ENCODE data around the gene ZNF561. TPM values are rescaled to one million over a fixed set of nuclear protein-coding genes. Genes with fewer than 3 reads are reported as not detected.

Gene ZNF561
- total and polyA plus RNA-seq, 9 of the 15 experiments (the other 6 are each of a cell fraction or from before 2014, with no cell fraction given): 13.9 to 34.9 (median 23.6) TPM

GRCh38 chr19:9621156-9622037 lies at the start of gene ZNF561 (continued):
- TF ChIP-seq XRCC3 (IDR thresholded peaks at IDR 0.05) (no peak), CBFB (CRISPR knock-in tag; IDR thresholded peaks at IDR 0.05) (peak; percentile 86; the same call in 1 of the 2 replicates), PKNOX1 (IDR thresholded peaks at IDR 0.05) (peak; percentile 59), MAFF (IDR thresholded peaks at IDR 0.05; ENCODE audit: low read length) (no peak), ZNF76 (CRISPR knock-in tag; IDR thresholded peaks at IDR 0.05; ENCODE audit: borderline replicate concordance) (no peak), HDGF (IDR thresholded peaks at IDR 0.05) (no peak), PREB (CRISPR knock-in tag; IDR thresholded peaks at IDR 0.05) (no peak), U2AF2 (optimal IDR thresholded peaks at IDR 0.05; ENCODE audit: low read depth, low read length) (no peak), PRMT5 (CRISPR knock-in tag; IDR thresholded peaks at IDR 0.05) (no peak), ZNF121 (CRISPR knock-in tag; conservative IDR thresholded peaks at IDR 0.05) (no peak), ZNF197 (CRISPR knock-in tag; IDR thresholded peaks at IDR 0.05; ENCODE audit: low read depth) (no peak), PML (IDR thresholded peaks at IDR 0.05; ENCODE audit: low read length) (no peak), TSC22D4 (tag; IDR thresholded peaks at IDR 0.05) (no peak), ZNF740 (CRISPR knock-in tag; IDR thresholded peaks at IDR 0.05) (0 out of 2 replicates have a peak, but pooled peaks have one; percentile 47), ZNF740 (tag; IDR thresholded peaks at IDR 0.05) (no peak), MIER1 (IDR thresholded peaks at IDR 0.05; ENCODE audit: low read depth) (peak; percentile 41; the same call in 1 of the 2 replicates), SREBF2 (CRISPR knock-in tag; IDR thresholded peaks at IDR 0.05) (no peak), SUPT5H (IDR thresholded peaks at IDR 0.05) (peak; percentile 86), RBBP5 (IDR thresholded peaks at IDR 0.05; ENCODE audit: borderline replicate concordance, insufficient read depth, low read length, poor library complexity, severe bottlenecking) (peak; percentile 68), SAFB (IDR thresholded peaks at IDR 0.05; ENCODE audit: borderline replicate concordance, low read depth, low read length) (no peak), CREBBP (IDR thresholded peaks at IDR 0.05; ENCODE audit: low read depth, low read length) (no peak), DIDO1 (tag; IDR thresholded peaks at IDR 0.05; ENCODE audit: low read depth) (peak; percentile 98), ZFX (CRISPR knock-in tag; IDR thresholded peaks at IDR 0.05) (peak; percentile 98), JUND (IDR thresholded peaks at IDR 0.05; ENCODE audit: borderline replicate concordance, low read depth, low read length) (peak; percentile 74), JUND (tag; IDR thresholded peaks at IDR 0.05; ENCODE audit: borderline replicate concordance, low read depth, low read length) (peak; percentile 90; the same call in 2 of the 3 replicates), EP300 (IDR thresholded peaks at IDR 0.05; ENCODE audit: low read length) (no peak), POLR2B (IDR thresholded peaks at IDR 0.05; ENCODE audit: low read depth, partially characterized antibody) (peak; percentile 48), SAP30 (IDR thresholded peaks at IDR 0.05; ENCODE audit: borderline replicate concordance, insufficient read depth, low read depth, low read length, poor library complexity, severe bottlenecking) (peak; percentile 48)

Data from K562 (cell line).